Aorta (tissue), 5 donors: ENCODE data around the gene DUSP9. TPM values are rescaled to one million over a fixed set of nuclear protein-coding genes. Genes with fewer than 3 reads are reported as not detected.

Experiments used
- ATAC-seq: fragments of 200-7000 bp; cut with Tn5 transposase; one replicate; pipeline ENCODE4 v1.9.1; 2022; ENCODE audit warnings: moderate library complexity; ENCODE audit not compliant: low FRiP score
- DNase-seq, 2 donors: peaks; one replicate each; pipeline ENCODE4 v3.0.0-alpha.2; 2020
- H3K27ac ChIP-seq, 2 donors: one replicate each; pipeline ENCODE4 v1.5.1; 2013; ENCODE audit warnings: low read length in 2 of 2, mild to moderate bottlenecking in 2 of 2, moderate library complexity in 2 of 2, control low read depth in 1 of 2, inconsistent platforms in 1 of 2, low read depth in 1 of 2
- H3K27me3 ChIP-seq, 2 donors: one replicate each; pipeline ENCODE4 v1.6.1; 2013; ENCODE audit warnings: control low read depth in 1 of 2, low read length in 1 of 2, mild to moderate bottlenecking in 1 of 2, moderate library complexity in 1 of 2; ENCODE audit not compliant: insufficient read depth in 2 of 2, control insufficient read depth in 1 of 2
- H3K36me3 ChIP-seq, 2 donors: one replicate each; pipeline ENCODE4 v1.6.1; 2013; ENCODE audit warnings: control low read depth in 1 of 2, low read length in 1 of 2, mild to moderate bottlenecking in 1 of 2; ENCODE audit not compliant: insufficient read depth in 2 of 2, control insufficient read depth in 1 of 2
- H3K4me1 ChIP-seq, 2 donors: one replicate each; pipeline ENCODE4 v1.6.1; 2013; ENCODE audit warnings: low read length in 2 of 2, control low read depth in 1 of 2, mild to moderate bottlenecking in 1 of 2, moderate library complexity in 1 of 2; ENCODE audit not compliant: insufficient read depth in 2 of 2, control insufficient read depth in 1 of 2
- H3K4me3 ChIP-seq, 2 donors: one replicate each; pipeline ENCODE4 v1.5.1; 2013; ENCODE audit warnings: low read length in 2 of 2, control low read depth in 1 of 2, mild to moderate bottlenecking in 1 of 2
- H3K9me3 ChIP-seq: one replicate; pipeline ENCODE4 v1.6.1; 2013; ENCODE audit warnings: mild to moderate bottlenecking, low read length; ENCODE audit not compliant: control insufficient read depth
- WGBS, 2 donors: extraction: QIAGEN DNeasy Blood & Tissue Kit; methylation state at CpG; one replicate each; pipeline ENCODE4 v1.1.7; 2013; 5-methylcytosine and 5-hydroxymethylcytosine counted together
- intact Hi-C, 2 donors: fragments of 100-400 bp; cut with DNase I; formaldehyde crosslinking; loops; one replicate each; pipeline versions ENCODE4 v1.14.2 to v1.15.0; 2022
- polyA plus RNA-seq, 2 donors: library from polyadenylated mRNA; stranded (reverse); fragments of 200-250 nt; gene quantifications; one replicate each; pipeline ENCODE4 v1.2.3, GENCODE V29; 2013
- total RNA-seq, 2 donors: library from RNA; stranded (reverse); fragmentation: NEBNext Ultra II Directional; extraction: Animal tissue kit (Norgen Biotek cat#: 25700); gene quantifications; one replicate each; pipeline ENCODE4 v1.2.1, GENCODE V29; 2021
- donor health status: healthy with polysubstance abuse.
- donor health status: Bipolar disorder and iron deficiency.
- donor health status: DM: no; HTN: no; CAD: no.
- donor health status: DM: no; HTN: no; CAD: no.
- donor health status: DM: yes; HTN: yes; CAD: no.

The DUSP9 gene
- total and polyA plus RNA-seq, 4 donors = not detected

DNA sequence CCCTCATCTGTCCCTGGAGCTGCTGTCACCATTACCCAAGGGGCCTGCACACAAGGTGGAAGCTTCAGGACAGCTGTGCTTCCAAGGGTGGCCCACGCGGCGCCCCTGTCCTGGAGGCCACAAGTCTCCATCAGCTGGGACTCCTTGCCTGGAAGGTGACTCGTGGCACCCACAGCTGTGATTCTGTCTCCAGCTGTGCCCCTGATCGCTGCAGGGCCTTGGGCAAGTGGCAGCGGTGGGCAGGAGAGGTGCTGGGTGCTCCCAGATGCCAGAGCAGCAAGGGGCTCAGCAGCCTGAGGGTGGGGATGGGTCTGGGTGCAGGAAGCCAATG lies 9.0 kb upstream of the DUSP9 start:
- Histone ChIP-seq H3K27me3 (no peaks in the 10 kb centered on the region), H3K27ac (no peak overlapping the region), H3K4me1 (no peaks in the 10 kb centered on the region), H3K9me3 (no peaks in the 10 kb centered on the region), H3K36me3 (no peaks in the 10 kb centered on the region), H3K4me3 (no peak overlapping the region)
- ATAC-seq (no peak), DNase-seq (no peak)
- intact Hi-C loops = no loop called here
- 91 to 93% methylated on average over 6 of the region's 6 CpGs for WGBS, 2 donors

DNA sequence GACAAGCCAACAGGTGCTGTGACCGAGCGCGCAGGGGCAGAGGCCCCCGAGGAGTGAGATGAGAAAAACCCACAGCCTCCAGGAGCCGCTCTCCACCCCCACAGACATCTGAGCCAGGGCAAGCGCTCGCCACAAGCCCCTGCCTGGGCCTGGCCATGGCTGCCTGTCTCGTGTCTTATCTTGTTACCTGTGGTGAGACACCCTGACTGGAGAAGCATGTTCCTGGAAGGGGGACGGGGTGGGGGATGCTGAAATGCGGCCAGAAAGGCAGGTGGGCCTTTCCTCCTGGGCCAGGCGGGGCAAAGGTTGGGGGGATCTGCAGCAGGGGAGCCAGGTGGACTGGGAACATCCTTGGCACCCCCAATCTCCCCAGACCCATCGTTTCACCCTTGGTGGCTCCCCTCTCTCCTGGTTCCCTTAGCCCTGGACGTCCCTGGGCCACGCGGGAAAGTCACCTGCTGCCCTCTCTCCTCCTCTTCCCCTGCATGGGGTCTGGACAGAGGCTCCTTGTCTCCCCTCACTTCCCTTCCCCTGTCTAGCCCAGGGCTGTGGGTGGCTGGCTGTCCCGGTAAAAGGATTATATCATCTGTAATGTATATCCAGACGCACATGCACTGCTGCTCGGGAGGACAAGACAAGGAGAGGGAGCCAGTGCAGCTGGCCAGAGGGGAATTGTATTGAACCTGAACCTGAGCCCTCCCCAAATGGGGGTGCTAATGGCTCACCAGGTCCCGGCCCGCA lies 8.4 kb upstream of the DUSP9 start:
- WGBS, 2 donors = 87 to 93% methylated on average over 19 to 20 of the region's 20 CpGs
- no peak for ATAC-seq
- H3K27me3 ChIP-seq = no peaks in the 10 kb centered on the region
- no peak for DNase-seq
- H3K4me3 ChIP-seq = no peak overlapping the region
- no peaks in the 10 kb centered on the region for H3K9me3 ChIP-seq
- H3K27ac ChIP-seq = no peak overlapping the region
- no peaks in the 10 kb centered on the region for H3K36me3 ChIP-seq
- H3K4me1 ChIP-seq = no peaks in the 10 kb centered on the region
- intact Hi-C loops = no loop called here

DNA sequence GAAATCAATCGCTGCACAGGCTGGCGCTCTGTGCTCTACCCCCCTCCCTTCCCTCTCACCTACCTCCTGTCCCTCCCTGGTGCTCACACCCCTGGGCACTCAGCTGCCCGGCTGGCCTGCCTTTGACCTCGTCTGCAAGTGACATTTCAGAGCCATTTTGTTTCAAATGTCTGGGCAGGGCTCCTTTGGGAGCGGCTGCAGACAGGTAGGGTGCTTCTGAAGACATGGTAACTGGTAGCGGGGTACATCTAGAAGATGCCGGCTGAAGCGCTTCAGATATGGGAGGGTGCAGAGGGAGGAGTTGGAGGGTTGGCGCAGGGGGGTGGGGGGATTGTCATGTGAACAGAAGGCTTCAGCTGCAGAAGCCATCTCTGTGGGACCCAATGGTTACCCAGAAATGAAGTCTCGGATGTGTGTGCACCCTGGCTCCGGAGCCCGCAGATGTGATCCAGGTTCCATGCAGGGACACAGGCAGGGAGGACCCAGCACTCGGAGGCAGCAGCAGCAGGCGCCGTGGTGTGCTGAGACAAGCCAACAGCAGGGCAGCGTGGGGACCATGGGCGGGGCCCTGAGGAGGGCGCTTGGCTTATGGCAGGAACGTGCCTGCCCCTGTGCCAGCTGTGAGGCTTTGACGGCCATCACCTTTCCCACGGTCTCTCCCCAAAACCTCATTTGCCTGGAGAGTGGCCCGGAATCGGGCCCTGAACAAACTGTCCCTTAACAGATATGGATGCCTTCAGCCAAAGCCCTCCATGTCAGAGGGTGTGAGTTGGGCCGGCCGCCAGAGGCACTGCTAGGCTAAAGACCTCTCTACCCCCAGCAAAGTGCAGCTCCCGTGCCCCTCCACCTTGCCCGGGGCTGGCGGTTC lies 7.6 kb upstream of the DUSP9 start:
- DNase-seq = peak; percentile 42 to 71
- H3K27ac ChIP-seq = no peak overlapping the region

DNA sequence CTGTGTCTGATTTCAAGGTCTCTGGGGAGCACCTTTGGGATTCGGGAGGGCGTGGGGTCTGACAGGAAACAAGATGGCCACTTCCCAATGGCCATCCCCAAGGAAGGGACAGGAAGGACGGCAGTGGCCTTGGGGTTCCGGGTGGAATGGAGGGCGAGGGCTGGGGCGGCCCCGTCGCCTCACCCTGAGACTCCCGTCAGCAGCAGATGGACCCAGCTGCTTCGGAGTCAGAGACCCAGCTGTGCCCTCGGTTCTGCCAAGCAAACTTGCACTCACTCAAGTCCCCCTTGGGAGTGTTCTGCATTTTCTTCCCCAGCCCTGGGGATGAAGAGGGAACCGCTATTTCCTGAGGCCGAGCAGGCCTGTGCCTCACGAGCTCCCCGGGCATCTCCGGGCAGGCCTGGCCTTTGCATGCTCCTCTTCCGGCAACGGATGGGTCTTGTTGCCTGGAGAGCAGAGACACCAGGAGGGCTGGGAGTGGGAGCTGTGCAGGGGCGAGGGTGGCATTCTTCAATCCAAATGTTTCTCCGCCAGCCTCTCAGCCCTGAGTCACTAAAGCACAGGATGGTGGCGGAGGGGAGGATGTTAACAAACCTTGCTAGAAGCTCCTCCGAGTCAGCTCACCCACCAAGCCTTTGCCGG lies 6.8 kb upstream of the DUSP9 start:
- Histone ChIP-seq H3K36me3 (no peaks in the 10 kb centered on the region), H3K27me3 (no peaks in the 10 kb centered on the region), H3K9me3 (no peaks in the 10 kb centered on the region), H3K27ac (no peak overlapping the region), H3K4me1 (no peaks in the 10 kb centered on the region), H3K4me3 (no peak overlapping the region)
- DNase-seq = no peak
- no peak for ATAC-seq
- intact Hi-C loops = no loop called here
- 84 to 92% methylated on average over 23 of the region's 23 CpGs for WGBS, 2 donors

More for the DNA sequence above, 7.6 kb upstream of the DUSP9 start:
- H3K9me3 ChIP-seq = no peaks in the 10 kb centered on the region
- no peaks in the 10 kb centered on the region for H3K36me3 ChIP-seq
- no peak for ATAC-seq
- WGBS, 2 donors = 81 to 89% methylated on average over 27 to 28 of the region's 28 CpGs
- no peaks in the 10 kb centered on the region for H3K4me1 ChIP-seq
- intact Hi-C loops = no loop called here
- no peaks in the 10 kb centered on the region for H3K27me3 ChIP-seq
- H3K4me3 ChIP-seq = no peak overlapping the region

DNA sequence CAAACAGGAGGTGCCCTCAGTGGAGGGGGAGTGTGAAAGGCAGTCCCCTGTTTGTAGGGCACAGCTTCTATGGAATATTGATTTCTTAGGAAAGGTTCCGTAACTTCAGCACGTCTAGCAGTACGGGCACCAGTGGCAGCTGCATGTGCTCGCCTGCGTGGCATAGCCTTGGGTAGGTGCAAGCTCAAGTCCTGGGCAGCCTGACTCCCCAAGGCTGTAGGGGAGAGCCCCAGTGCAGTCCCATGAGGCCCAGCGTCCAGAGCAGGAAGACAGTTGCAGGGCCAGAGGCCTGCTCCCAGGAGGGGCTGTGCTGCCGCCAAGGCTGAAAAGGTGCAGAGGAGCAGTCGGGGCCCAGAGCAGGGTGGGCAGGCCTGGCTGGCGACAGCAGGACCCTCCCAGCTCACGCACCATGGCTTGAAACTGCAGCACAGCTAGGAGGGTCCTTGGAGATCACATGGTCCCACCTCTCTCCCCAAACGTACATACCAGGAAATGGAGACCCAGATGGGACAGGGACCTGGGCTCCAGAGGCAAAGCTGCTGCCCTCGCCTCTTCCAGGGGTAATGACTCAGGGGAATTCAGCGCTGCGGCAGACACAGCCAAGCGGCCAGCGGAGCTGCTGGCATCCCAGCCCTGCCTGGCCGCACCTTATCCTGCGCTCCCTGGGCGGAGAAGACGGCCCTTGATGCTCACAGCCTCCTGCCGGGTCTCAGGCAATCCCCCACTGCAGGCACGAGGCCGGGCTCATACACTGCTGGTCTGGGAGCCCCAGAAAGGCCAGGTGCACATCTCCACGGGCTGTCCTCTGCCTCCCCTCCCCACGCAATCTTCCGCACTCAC lies 6.0 kb upstream of the DUSP9 start:
- 71 to 78% methylated on average over 23 to 26 of the region's 26 CpGs for WGBS, 2 donors
- ATAC-seq (no peak), DNase-seq (peak in 1 of 2 donors; percentile 34)
- H3K9me3 ChIP-seq = no peaks in the 10 kb centered on the region
- no peaks in the 10 kb centered on the region for H3K36me3 ChIP-seq
- intact Hi-C loops = no loop called here
- no peak overlapping the region for H3K27ac ChIP-seq
- no peaks in the 10 kb centered on the region for H3K27me3 ChIP-seq
- H3K4me3 ChIP-seq = no peak overlapping the region
- H3K4me1 ChIP-seq = no peaks in the 10 kb centered on the region

DNA sequence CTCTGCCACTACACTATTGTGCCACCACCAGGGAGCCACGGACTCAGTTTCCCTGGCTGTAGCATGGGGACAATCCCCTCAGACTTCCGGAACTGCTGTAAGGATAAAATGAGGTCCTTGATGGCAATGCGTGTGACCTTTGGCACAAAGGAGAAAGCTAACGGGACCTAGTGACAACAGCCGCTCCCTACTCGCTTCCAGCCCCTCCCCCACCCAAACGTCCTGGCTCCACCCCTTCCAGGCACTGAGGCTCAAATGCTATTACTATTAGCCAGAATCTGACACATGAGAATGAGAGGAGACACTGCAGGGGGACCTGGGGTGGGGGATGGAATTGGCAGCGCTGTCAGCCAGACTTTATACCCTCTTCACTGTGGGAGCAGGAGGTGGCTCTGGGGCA lies 5.4 kb upstream of the DUSP9 start:
- Histone ChIP-seq H3K9me3 (no peaks in the 10 kb centered on the region), H3K4me1 (no peaks in the 10 kb centered on the region), H3K27ac (no peak overlapping the region), H3K36me3 (no peaks in the 10 kb centered on the region), H3K4me3 (no peak overlapping the region), H3K27me3 (no peaks in the 10 kb centered on the region)
- DNase-seq (no peak), ATAC-seq (no peak)
- intact Hi-C loops = no loop called here
- WGBS, 2 donors = 18 to 26% methylated on average over 8 of the region's 8 CpGs

DNA sequence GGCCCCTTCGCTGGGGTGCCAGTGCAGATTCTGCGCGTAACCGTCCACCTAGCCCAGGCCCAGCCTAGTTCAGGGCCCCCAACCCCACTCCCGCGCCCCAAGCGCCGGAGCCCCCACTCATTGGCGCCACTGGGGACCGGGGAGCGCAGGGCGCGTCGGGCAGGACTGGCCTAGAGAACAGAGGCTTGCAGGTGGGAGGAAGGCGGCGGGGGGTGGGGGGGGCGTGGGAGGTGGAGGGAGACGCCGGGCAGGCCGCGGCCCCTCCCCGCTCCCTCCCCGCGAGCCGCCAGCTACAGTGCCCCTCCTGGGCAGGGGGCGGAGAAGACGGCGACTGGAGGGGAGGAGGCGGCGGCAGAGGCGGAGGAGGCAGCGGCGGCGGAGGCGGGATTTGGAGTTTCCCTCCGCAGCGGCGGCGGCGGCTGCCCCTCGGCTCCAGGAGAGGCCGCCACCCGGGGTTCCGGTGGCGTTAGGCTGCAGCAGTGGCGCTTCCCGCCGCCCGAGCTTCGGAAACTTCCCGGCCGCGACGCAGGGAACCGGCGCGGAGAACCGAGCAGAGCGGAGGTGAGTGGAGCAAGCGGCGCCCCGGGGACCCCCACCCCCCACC lies 4.8 kb upstream of the DUSP9 start:
- no peak for ATAC-seq
- intact Hi-C loops = no loop called here

More for the DNA sequence above, 4.8 kb upstream of the DUSP9 start:
- H3K4me3 ChIP-seq = no peak overlapping the region
- H3K9me3 ChIP-seq = no peaks in the 10 kb centered on the region
- whole genome bisulfite sequencing, 2 donors = 1 to 38% methylated on average over 33 to 62 of the region's 62 CpGs
- peak; percentile 24 to 61 for DNase-seq
- H3K27me3 ChIP-seq = no peaks in the 10 kb centered on the region
- no peaks in the 10 kb centered on the region for H3K4me1 ChIP-seq
- H3K36me3 ChIP-seq = no peaks in the 10 kb centered on the region
- H3K27ac ChIP-seq = no peak overlapping the region
